Pancreas (tissue), 10 donors: ENCODE data around the gene OR6B3. TPM values are rescaled to one million over a fixed set of nuclear protein-coding genes. Genes with fewer than 3 reads are reported as not detected.

Source experiments
- ATAC-seq, 4 donors: fragments of 200-7000 bp; cut with Tn5 transposase; one replicate each; pipeline versions ENCODE4 v1.8.0 to v1.9.1; 2020; ENCODE audit warnings: mild to moderate bottlenecking in 4 of 4, moderate library complexity in 4 of 4
- DNase-seq, 6 donors: peaks; one replicate each; pipeline ENCODE4 v3.0.0-alpha.2; 2020
- FAIRE-seq: peaks from 2 replicates; lab custom pipeline; 2012; peaks lifted over from hg19 to GRCh38; lab: Jason Lieb, UNC
- H3K27ac ChIP-seq, 4 donors: fragments of 200-600 bp; sonication (generic); 1 replicate in 3 of 4; 2 replicates in 1 of 4; pipeline versions ENCODE4 v1.5.0 to v1.8.0; 2020
- H3K27me3 ChIP-seq, 4 donors: fragments of 200-600 bp; one replicate each; pipeline ENCODE4 v1.8.0; 2021
- H3K36me3 ChIP-seq, 3 donors: fragments of 200-600 bp; sonication (generic) in 1 of 3; one replicate each; pipeline versions ENCODE4 v1.5.0 to v1.8.0; 2020 to 2021
- H3K4me1 ChIP-seq, 3 donors: fragments of 200-600 bp; one replicate each; pipeline ENCODE4 v1.8.0; 2021
- H3K4me3 ChIP-seq, 4 donors: fragments of 200-600 bp; sonication (generic) in 2 of 4; one replicate each; pipeline versions ENCODE4 v1.5.0 to v1.8.0; 2020 to 2021
- H3K9me3 ChIP-seq, 4 donors: fragments of 200-600 bp; one replicate each; pipeline ENCODE4 v1.8.0; 2021
- CTCF ChIP-seq, 4 donors: fragments of 200-600 bp; sonication (generic) in 3 of 4; IDR thresholded peaks; one replicate each; pipeline versions ENCODE4 v1.5.0 to v1.8.0; 2021; ENCODE audit warnings: antibody characterized with exemption in 4 of 4
- WGBS, 2 donors: extraction: QIAGEN DNeasy Blood & Tissue Kit; methylation state at CpG; one replicate each; pipeline ENCODE4 v1.1.7; 2013; 5-methylcytosine and 5-hydroxymethylcytosine counted together
- intact Hi-C, 3 donors: fragments of 100-400 bp; cut with DNase I; formaldehyde crosslinking; loops; one replicate each; pipeline versions ENCODE4 v1.11.1 to v1.14.2; 2022
- polyA plus RNA-seq, 2 donors: library from polyadenylated mRNA; stranded (reverse); fragments of 200-250 nt; gene quantifications; one replicate each; pipeline ENCODE4 v1.2.3, GENCODE V29; 2013
- total RNA-seq, 6 donors: library from RNA; stranded (reverse); fragmentation: NEBNext Ultra II Directional in 4 of 6; extraction: Animal tissue kit (Norgen Biotek cat#: 25700) in 4 of 6; gene quantifications; one replicate each; pipeline versions ENCODE4 v1.2.1 to v1.2.4, GENCODE V29; 2021 to 2023
- donor health status: healthy with polysubstance abuse.
- donor health status: DM: no; HTN: no; CAD: no; lungs with moderate emphysema.
- donor health status: DM: no; HTN: no; CAD: no.
- donor health status: control.
- donor health status: control.
- donor health status: Bipolar disorder and iron deficiency.
- donor health status: DM: yes; HTN: yes; CAD: no.
- donor health status: DM: no; HTN: no; CAD: no.
- donor health status: DM: no; HTN: no; CAD: no.
- donor health status: DM: yes; HTN: yes; CAD: no.

Gene OR6B3
- total RNA-seq (not detected), polyA plus RNA-seq (under 1 TPM in 1 of 2 donors, not detected in 1; 0.09 TPM)

- FAIRE-seq (no peak), DNase-seq (no peak), ATAC-seq (no peak)
- intact Hi-C loops, result no loop called here
- H3K4me3 ChIP-seq, result no peak within 1 kb of the TSS
- no peaks in the 10 kb centered on the region for H3K4me1 ChIP-seq
- no peaks in the 10 kb centered on the region for H3K36me3 ChIP-seq
- TF ChIP-seq CTCF (IDR thresholded peaks at IDR 0.05), result no peak
- H3K27me3 ChIP-seq, result peaks cover 0 to 11% (median 0%) of the 10 kb centered on the region in 4 donors
- no peak within 1 kb of the TSS for H3K27ac ChIP-seq
- WGBS, 2 donors, result 29 to 39% methylated on average over 28 of the region's 28 CpGs
- no peaks in the 10 kb centered on the region for H3K9me3 ChIP-seq
These were observed at the start of gene OR6B3 for GRCh38 chr2:240053173-240054155. TSS of gene OR6B3 (minus strand) at chr2:240053521.

GRCh38 chr2:240098349-240098748, 45.0 kb upstream of the OR6B3 start:
- Histone ChIP-seq H3K36me3 (no peaks in the 10 kb centered on the region), H3K4me1 (no peaks in the 10 kb centered on the region), H3K4me3 (no peak overlapping the region), H3K27ac (no peak overlapping the region), H3K9me3 (no peaks in the 10 kb centered on the region), H3K27me3 (peaks cover 0 to 24% (median 3%) of the 10 kb centered on the region in 4 donors)
- intact Hi-C loops, result no loop called here
- TF ChIP-seq CTCF (IDR thresholded peaks at IDR 0.05), result no peak
- FAIRE-seq, result no peak
- no peak for DNase-seq
- no peak for ATAC-seq
- WGBS, 2 donors, result 40 to 58% methylated on average over 2 of the region's 2 CpGs

- Histone ChIP-seq H3K27me3 (peaks cover 0 to 24% (median 3%) of the 10 kb centered on the region in 4 donors), H3K9me3 (no peaks in the 10 kb centered on the region), H3K4me1 (no peaks in the 10 kb centered on the region), H3K27ac (no peak overlapping the region), H3K36me3 (no peaks in the 10 kb centered on the region), H3K4me3 (no peak overlapping the region)
- DNase-seq, result peak in 1 of 6 donors; percentile 34
- TF ChIP-seq CTCF (IDR thresholded peaks at IDR 0.05), result no peak
- no peak for FAIRE-seq
- whole genome bisulfite sequencing, 2 donors, result 2 to 4% methylated on average over 41 to 43 of the region's 43 CpGs
- intact Hi-C loops, result no loop called here
- no peak for ATAC-seq
These were observed 42.5 kb upstream of the OR6B3 start for GRCh38 chr2:240095556-240096523.

- no peak for FAIRE-seq
These were observed 36.0 kb upstream of the OR6B3 start for GRCh38 chr2:240089306-240089705.

More at GRCh38 chr2:240089306-240089705, 36.0 kb upstream of the OR6B3 start:
- DNase-seq (no peak), ATAC-seq (no peak)
- no peaks in the 10 kb centered on the region for H3K36me3 ChIP-seq
- H3K4me1 ChIP-seq, result no peaks in the 10 kb centered on the region
- no peaks in the 10 kb centered on the region for H3K27me3 ChIP-seq
- no peak for TF ChIP-seq CTCF (IDR thresholded peaks at IDR 0.05)
- no peaks in the 10 kb centered on the region for H3K9me3 ChIP-seq
- intact Hi-C loops, result no loop called here
- WGBS, 2 donors, result 19 to 28% methylated on average over 5 of the region's 5 CpGs
- no peak overlapping the region for H3K27ac ChIP-seq
- no peak overlapping the region for H3K4me3 ChIP-seq
